Hepatocyte (in vitro differentiated cells): ENCODE measurements around the gene COQ10B.

Source experiments
- EZH2 ChIP-seq: fragments of 200-600 bp; sonication (generic); IDR thresholded peaks from 2 replicates; pipeline ENCODE4 v1.6.1; 2016; ENCODE audit warnings: antibody characterized with exemption, mild to moderate bottlenecking, borderline replicate concordance
- TF ChIP-seq, protein P1 (sequence below): fragments of 200-600 bp; sonication (generic); IDR thresholded peaks from 2 replicates; pipeline ENCODE4 v1.5.1; 2016; ENCODE audit warnings: antibody characterized with exemption, mild to moderate bottlenecking; ENCODE audit not compliant: poor library complexity

- TF ChIP-seq, protein P1, sequence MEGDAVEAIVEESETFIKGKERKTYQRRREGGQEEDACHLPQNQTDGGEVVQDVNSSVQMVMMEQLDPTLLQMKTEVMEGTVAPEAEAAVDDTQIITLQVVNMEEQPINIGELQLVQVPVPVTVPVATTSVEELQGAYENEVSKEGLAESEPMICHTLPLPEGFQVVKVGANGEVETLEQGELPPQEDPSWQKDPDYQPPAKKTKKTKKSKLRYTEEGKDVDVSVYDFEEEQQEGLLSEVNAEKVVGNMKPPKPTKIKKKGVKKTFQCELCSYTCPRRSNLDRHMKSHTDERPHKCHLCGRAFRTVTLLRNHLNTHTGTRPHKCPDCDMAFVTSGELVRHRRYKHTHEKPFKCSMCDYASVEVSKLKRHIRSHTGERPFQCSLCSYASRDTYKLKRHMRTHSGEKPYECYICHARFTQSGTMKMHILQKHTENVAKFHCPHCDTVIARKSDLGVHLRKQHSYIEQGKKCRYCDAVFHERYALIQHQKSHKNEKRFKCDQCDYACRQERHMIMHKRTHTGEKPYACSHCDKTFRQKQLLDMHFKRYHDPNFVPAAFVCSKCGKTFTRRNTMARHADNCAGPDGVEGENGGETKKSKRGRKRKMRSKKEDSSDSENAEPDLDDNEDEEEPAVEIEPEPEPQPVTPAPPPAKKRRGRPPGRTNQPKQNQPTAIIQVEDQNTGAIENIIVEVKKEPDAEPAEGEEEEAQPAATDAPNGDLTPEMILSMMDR = no peak
- TF ChIP-seq EZH2 = no peak
Observed at GRCh38 chr2:197453914-197454398, 604 bp downstream of the COQ10B start.
